ENCODE results near the gene HIVEP3. TPM values are rescaled to one million over a fixed set of nuclear protein-coding genes. Genes with fewer than 3 reads are reported as not detected.

Gene HIVEP3
- total RNA-seq, 2 donors from 2014 or later, result 2.3 to 12.8 TPM

GRCh38 chr1:41540886-41541591 lies 377.7 kb downstream of the HIVEP3 start:
- Histone ChIP-seq H3K4me1 (ENCODE audit: control insufficient read depth in 1 of 2, low read depth in 2 of 2) (peaks cover 12 to 28% of the 10 kb centered on the region in 2 donors), H3K4me3 (no peak overlapping the region), H3K36me3 (no peaks in the 10 kb centered on the region), H3K27me3 (replicated peaks; ENCODE audit: insufficient read depth) (no peaks in the 10 kb centered on the region), H3K9me3 (no peaks in the 10 kb centered on the region), H3K27ac (no peak overlapping the region)
- no peak for TF ChIP-seq CTCF (IDR thresholded peaks at IDR 0.05)
- DNase-seq (ENCODE audit: low spot score) (no peak), ATAC-seq (ENCODE audit: insufficient number of reproducible peaks, low FRiP score, low read depth) (no peak)

GRCh38 chr1:41539999-41540398 lies 378.7 kb downstream of the HIVEP3 start:
- H3K9me3 ChIP-seq, result no peaks in the 10 kb centered on the region
- ATAC-seq (ENCODE audit: insufficient number of reproducible peaks, low FRiP score, low read depth), result no peak
- H3K4me1 ChIP-seq (ENCODE audit: control insufficient read depth in 1 of 2, low read depth in 2 of 2), result peaks cover 12 to 30% of the 10 kb centered on the region in 2 donors
- no peaks in the 10 kb centered on the region for H3K27me3 ChIP-seq (replicated peaks; ENCODE audit: insufficient read depth)
- no peak for DNase-seq (ENCODE audit: low spot score)
- H3K4me3 ChIP-seq, result no peak overlapping the region
- H3K36me3 ChIP-seq, result no peaks in the 10 kb centered on the region
- H3K27ac ChIP-seq, result no peak overlapping the region
- no peak for TF ChIP-seq CTCF (IDR thresholded peaks at IDR 0.05)

- Histone ChIP-seq H3K27ac (no peak overlapping the region), H3K4me3 (no peak overlapping the region), H3K9me3 (no peaks in the 10 kb centered on the region), H3K4me1 (ENCODE audit: control insufficient read depth in 1 of 2, low read depth in 2 of 2) (peaks cover 12 to 30% of the 10 kb centered on the region in 2 donors), H3K36me3 (no peaks in the 10 kb centered on the region), H3K27me3 (replicated peaks; ENCODE audit: insufficient read depth) (no peaks in the 10 kb centered on the region)
- ATAC-seq (ENCODE audit: insufficient number of reproducible peaks, low FRiP score, low read depth) (no peak), DNase-seq (ENCODE audit: low spot score) (no peak)
- TF ChIP-seq CTCF (IDR thresholded peaks at IDR 0.05), result no peak
Measured at GRCh38 chr1:41539418-41539805, 379.3 kb downstream of the HIVEP3 start.

- Histone ChIP-seq H3K27me3 (replicated peaks; ENCODE audit: insufficient read depth) (no peaks in the 10 kb centered on the region), H3K36me3 (no peaks in the 10 kb centered on the region), H3K4me3 (no peak overlapping the region), H3K9me3 (no peaks in the 10 kb centered on the region), H3K4me1 (ENCODE audit: control insufficient read depth in 1 of 2, low read depth in 2 of 2) (peaks cover 12 to 30% of the 10 kb centered on the region in 2 donors), H3K27ac (peak overlapping the region; percentile 1 to 5)
- no peak for ATAC-seq (ENCODE audit: insufficient number of reproducible peaks, low FRiP score, low read depth)
- no peak for TF ChIP-seq CTCF (IDR thresholded peaks at IDR 0.05)
- DNase-seq (ENCODE audit: low spot score), result no peak
Measured at GRCh38 chr1:41538741-41539417, 379.8 kb downstream of the HIVEP3 start.

GRCh38 chr1:41537788-41538351 lies 380.9 kb downstream of the HIVEP3 start:
- peak; percentile 14 for ATAC-seq (ENCODE audit: insufficient number of reproducible peaks, low FRiP score, low read depth)
- Histone ChIP-seq H3K4me3 (no peak overlapping the region), H3K27ac (peak overlapping the region; percentile 1 to 45), H3K9me3 (no peaks in the 10 kb centered on the region), H3K27me3 (replicated peaks; ENCODE audit: insufficient read depth) (no peaks in the 10 kb centered on the region), H3K36me3 (no peaks in the 10 kb centered on the region), H3K4me1 (ENCODE audit: control insufficient read depth in 1 of 2, low read depth in 2 of 2) (peaks cover 12 to 30% of the 10 kb centered on the region in 2 donors)
- TF ChIP-seq CTCF (IDR thresholded peaks at IDR 0.05), result no peak
- DNase-seq (ENCODE audit: low spot score), result peak; percentile 30
